Heart left ventricle (tissue), 16 donors: ENCODE results near the gene ITGA6. TPM values are rescaled to one million over a fixed set of nuclear protein-coding genes. Genes with fewer than 3 reads are reported as not detected.
A peak's percentile ranks its signal among the peaks of the same experiment; 100 is the strongest.

Experiments used
- ATAC-seq, 4 donors: fragments of 200-7000 bp; cut with Tn5 transposase; one replicate each; pipeline ENCODE4 v1.9.1; 2020 to 2022; ENCODE audit warnings: moderate library complexity in 4 of 4, mild to moderate bottlenecking in 3 of 4, moderate number of reproducible peaks in 1 of 4
- DNase-seq, 5 donors: peaks; one replicate each; pipeline ENCODE4 v3.0.0-alpha.2; 2020
- H3K27ac ChIP-seq, 12 donors: fragments of 200-600 bp; sonication (generic) in 4 of 12; one replicate each; pipeline versions ENCODE4 v1.5.0 to v1.8.0; 2016 to 2022; ENCODE audit warnings: mild to moderate bottlenecking in 2 of 12
- H3K27me3 ChIP-seq, 9 donors: fragments of 200-600 bp; sonication (generic) in 2 of 9; one replicate each; pipeline versions ENCODE4 v1.5.1 to v1.8.0; 2016 to 2022; ENCODE audit warnings: mild to moderate bottlenecking in 3 of 9
- H3K36me3 ChIP-seq, 9 donors: fragments of 200-600 bp; sonication (generic) in 2 of 9; one replicate each; pipeline versions ENCODE4 v1.5.0 to v1.8.0; 2018 to 2022; ENCODE audit warnings: mild to moderate bottlenecking in 2 of 9
- H3K4me1 ChIP-seq, 12 donors: fragments of 200-600 bp; sonication (generic) in 4 of 12; one replicate each; pipeline versions ENCODE4 v1.5.0 to v1.8.0; 2016 to 2022; ENCODE audit warnings: mild to moderate bottlenecking in 3 of 12
- H3K4me3 ChIP-seq, 12 donors: fragments of 200-600 bp; sonication (generic) in 4 of 12; one replicate each; pipeline versions ENCODE4 v1.5.0 to v1.8.0; 2017 to 2022; ENCODE audit warnings: mild to moderate bottlenecking in 9 of 12, moderate library complexity in 4 of 12
- H3K9me3 ChIP-seq, 12 donors: fragments of 200-600 bp; sonication (generic) in 4 of 12; one replicate each; pipeline versions ENCODE4 v1.5.0 to v1.8.0; 2016 to 2022; ENCODE audit warnings: mild to moderate bottlenecking in 1 of 12
- POLR2A ChIP-seq, 2 donors: fragments of 450-650 bp; IDR thresholded peaks; one replicate each; pipeline ENCODE4 v1.6.1; 2017; ENCODE audit warnings: antibody characterized with exemption in 2 of 2, mild to moderate bottlenecking in 2 of 2, moderate library complexity in 2 of 2
- WGBS, 4 donors: extraction: QIAGEN DNeasy Blood & Tissue Kit in 2 of 4; methylation state at CpG; one replicate each; pipeline versions ENCODE4 v1.1.5 to v1.1.7; 2013 to 2018; 5-methylcytosine and 5-hydroxymethylcytosine counted together
- intact Hi-C, 10 donors: fragments of 100-400 bp; cut with DNase I; formaldehyde crosslinking; loops; one replicate each; pipeline versions ENCODE4 v1.11.1 to v1.14.2; 2022
- polyA plus RNA-seq, 2 donors: library from polyadenylated mRNA; stranded (reverse); fragments of 200-250 nt; gene quantifications; one replicate each; pipeline ENCODE4 v1.2.3, GENCODE V29; 2013
- total RNA-seq, 9 donors: library from RNA; depleted of rRNA in 2 of 9; stranded (reverse); fragments of >200 nt in 2 of 9; fragmentation: NEBNext Ultra II Directional in 3 of 9; extraction: Animal tissue kit (Norgen Biotek cat#: 25700) in 3 of 9; gene quantifications; one replicate each; pipeline versions ENCODE4 v1.1.0 to v1.2.4, GENCODE V29; 2016 to 2023
- TF ChIP-seq, protein P1 (sequence below), 12 donors: fragments of 200-600 bp; sonication (generic) in 4 of 12; IDR thresholded peaks; one replicate each; pipeline versions ENCODE4 v1.5.0 to v1.8.0; 2018 to 2022; ENCODE audit warnings: antibody characterized with exemption in 12 of 12, mild to moderate bottlenecking in 5 of 12
- donor health status: ischemic (EF 13 %, LVEDD 7.1; RV severe dilation, severe dysfunction).
- donor health status: healthy with polysubstance abuse.
- donor health status: DM: no; HTN: yes; CAD: no.
- donor health status: DM: no; HTN: no; CAD: no.
- donor health status: ischemic (EF 25% LVEDD 6.9; RV normal size, moderate dysfunction).
- donor health status: ischemic (EF 25% LVEDD 5.7; RV mildly dilated, moderate dysfunction).
- donor health status: healthy.
- donor health status: DM: yes; HTN: yes; CAD: no.
- donor health status: ischemic (EF 35%, LVEDD 5.7; RV mildly dilated, moderate dysfunction).
- donor health status: nonischemic (EF 11% LVEDD 7.7; RV severe dilation, severe dysfunction).
- donor health status: DM: yes; HTN: yes; CAD: no.
- donor health status: PGD.
- donor health status: ischemic (EF 29% LVEDD 5.4; RV normal size, mild dysfunction).
- donor health status: nonischemic (EF 23%, LVEDD 6.1; RV moderate dilation, normal function).

Gene ITGA6
- total and polyA plus RNA-seq, 11 donors: 11.8 to 84.8 (median 50.6) TPM

DNA sequence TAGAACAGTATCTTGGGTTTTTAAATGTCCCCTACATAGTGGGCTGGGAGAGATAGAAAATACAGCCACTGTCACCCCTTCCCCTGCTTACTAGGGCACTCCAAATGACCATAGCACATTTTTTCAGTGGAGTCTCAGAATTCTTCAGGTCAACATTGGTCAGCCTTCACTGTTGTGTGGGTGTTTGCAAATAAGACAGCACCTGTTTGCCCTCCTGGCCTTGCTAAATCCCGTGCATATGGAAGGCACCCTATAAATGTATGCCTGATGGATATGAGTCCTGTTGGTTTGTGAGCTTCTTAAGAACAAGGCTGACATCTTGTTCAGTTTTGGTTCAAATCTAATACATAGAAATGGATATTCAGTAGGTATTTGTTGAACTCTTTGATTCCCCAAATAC is 12.5 kb downstream of the ITGA6 start:
- Histone ChIP-seq H3K36me3 (no peaks in the 10 kb centered on the region), H3K4me1 (peaks cover 0 to 79% (median 58%) of the 10 kb centered on the region in 12 donors), H3K9me3 (no peaks in the 10 kb centered on the region), H3K27me3 (no peaks in the 10 kb centered on the region), H3K4me3 (no peak overlapping the region), H3K27ac (peak overlapping the region in 1 of 12 donors; percentile 37)
- TF ChIP-seq, protein P1, sequence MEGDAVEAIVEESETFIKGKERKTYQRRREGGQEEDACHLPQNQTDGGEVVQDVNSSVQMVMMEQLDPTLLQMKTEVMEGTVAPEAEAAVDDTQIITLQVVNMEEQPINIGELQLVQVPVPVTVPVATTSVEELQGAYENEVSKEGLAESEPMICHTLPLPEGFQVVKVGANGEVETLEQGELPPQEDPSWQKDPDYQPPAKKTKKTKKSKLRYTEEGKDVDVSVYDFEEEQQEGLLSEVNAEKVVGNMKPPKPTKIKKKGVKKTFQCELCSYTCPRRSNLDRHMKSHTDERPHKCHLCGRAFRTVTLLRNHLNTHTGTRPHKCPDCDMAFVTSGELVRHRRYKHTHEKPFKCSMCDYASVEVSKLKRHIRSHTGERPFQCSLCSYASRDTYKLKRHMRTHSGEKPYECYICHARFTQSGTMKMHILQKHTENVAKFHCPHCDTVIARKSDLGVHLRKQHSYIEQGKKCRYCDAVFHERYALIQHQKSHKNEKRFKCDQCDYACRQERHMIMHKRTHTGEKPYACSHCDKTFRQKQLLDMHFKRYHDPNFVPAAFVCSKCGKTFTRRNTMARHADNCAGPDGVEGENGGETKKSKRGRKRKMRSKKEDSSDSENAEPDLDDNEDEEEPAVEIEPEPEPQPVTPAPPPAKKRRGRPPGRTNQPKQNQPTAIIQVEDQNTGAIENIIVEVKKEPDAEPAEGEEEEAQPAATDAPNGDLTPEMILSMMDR (IDR thresholded peaks at IDR 0.05): no peak
- no peak for TF ChIP-seq POLR2A (IDR thresholded peaks at IDR 0.05)
- ATAC-seq (no peak), DNase-seq (no peak)
- intact Hi-C loops: no loop called here
- 68 to 86% (median 71%) methylated on average over 1 of the region's 1 CpG for WGBS, 4 donors

DNA sequence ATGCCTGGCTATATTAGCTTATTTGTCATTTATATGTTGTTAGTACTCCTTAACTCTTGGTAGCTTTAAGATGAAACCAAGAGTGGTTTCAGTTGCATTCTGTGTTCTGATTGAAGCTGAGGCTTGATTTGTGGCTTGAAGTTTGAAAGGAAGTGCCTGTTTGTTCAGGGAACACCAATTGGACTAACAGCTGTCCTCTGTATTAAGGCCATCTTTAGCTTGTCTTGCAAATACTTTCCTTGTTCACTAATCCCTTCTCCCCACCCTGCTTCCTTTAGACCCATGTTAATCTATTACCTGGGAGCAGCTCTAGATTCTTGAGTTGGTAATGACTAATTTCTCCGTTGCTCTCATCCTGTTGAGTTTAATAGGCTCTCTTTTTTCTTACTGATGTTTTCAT is 13.4 kb downstream of the ITGA6 start:
- Histone ChIP-seq H3K9me3 (no peaks in the 10 kb centered on the region), H3K4me1 (peaks cover 0 to 74% (median 58%) of the 10 kb centered on the region in 12 donors), H3K4me3 (no peak overlapping the region), H3K27me3 (no peaks in the 10 kb centered on the region), H3K27ac (peak overlapping the region in 3 of 12 donors; percentile 2 to 32 (median 7)), H3K36me3 (no peaks in the 10 kb centered on the region)
- intact Hi-C loops: no loop called here
- TF ChIP-seq POLR2A (IDR thresholded peaks at IDR 0.05): no peak
- TF ChIP-seq, protein P1 (IDR thresholded peaks at IDR 0.05): no peak
- ATAC-seq (peak in 1 of 4 donors; percentile 25), DNase-seq (no peak)
- WGBS, 4 donors: 45 to 68% (median 56%) methylated on average over 1 of the region's 1 CpG

DNA sequence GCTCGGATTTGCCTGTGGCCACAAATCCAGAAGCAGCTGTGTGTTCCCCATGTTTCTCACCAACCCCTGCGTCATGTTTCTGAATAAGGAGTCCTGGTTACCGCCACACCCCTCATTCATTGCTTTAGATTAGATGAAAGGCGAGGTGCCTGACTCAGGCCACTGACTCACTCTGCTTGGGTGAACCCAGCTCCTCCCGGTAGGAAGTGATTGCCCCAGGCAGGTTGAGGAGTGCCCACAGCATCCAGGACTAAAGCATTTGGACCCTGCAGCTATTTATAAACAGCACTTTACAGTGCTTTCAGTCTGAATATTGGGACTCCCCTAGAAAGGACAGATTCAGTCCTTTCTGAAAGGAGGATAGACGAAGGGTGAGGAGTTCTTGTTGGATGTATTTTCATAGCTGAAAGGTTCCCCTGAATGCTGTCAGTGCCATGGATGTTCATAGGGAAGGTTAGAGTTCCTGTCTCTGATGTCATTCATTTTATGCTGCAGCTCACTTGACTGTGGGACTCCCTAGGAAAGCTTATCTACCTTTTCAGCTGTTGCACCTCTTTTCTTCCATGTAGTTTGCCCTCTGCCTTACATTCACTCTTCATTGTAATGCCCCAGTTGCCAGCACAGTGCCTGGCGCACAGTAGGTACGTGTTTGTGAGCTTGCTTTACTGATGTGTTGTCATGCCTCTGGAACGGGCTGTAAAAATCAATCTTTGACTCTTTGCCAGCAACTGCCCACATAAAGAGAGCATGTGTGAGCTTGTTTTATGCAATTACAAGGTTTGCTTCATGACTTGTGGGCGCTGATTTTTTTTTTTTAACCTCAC is 14.9 kb downstream of the ITGA6 start:
- H3K9me3 ChIP-seq: no peaks in the 10 kb centered on the region
- no peak overlapping the region for H3K4me3 ChIP-seq
- H3K27me3 ChIP-seq: no peaks in the 10 kb centered on the region
- TF ChIP-seq POLR2A (IDR thresholded peaks at IDR 0.05): no peak
- TF ChIP-seq, protein P1 (IDR thresholded peaks at IDR 0.05): no peak
- 54 to 64% (median 60%) methylated on average over 10 of the region's 10 CpGs for WGBS, 4 donors
- no peaks in the 10 kb centered on the region for H3K36me3 ChIP-seq
- H3K4me1 ChIP-seq: peaks cover 0 to 74% (median 56%) of the 10 kb centered on the region in 12 donors
- H3K27ac ChIP-seq: peak overlapping the region in 2 of 12 donors; percentile 10 to 32
- DNase-seq (peak in 1 of 5 donors; percentile 62), ATAC-seq (peak in 3 of 4 donors; percentile 78 to 84 (median 83))
- intact Hi-C loops: no loop called here

DNA sequence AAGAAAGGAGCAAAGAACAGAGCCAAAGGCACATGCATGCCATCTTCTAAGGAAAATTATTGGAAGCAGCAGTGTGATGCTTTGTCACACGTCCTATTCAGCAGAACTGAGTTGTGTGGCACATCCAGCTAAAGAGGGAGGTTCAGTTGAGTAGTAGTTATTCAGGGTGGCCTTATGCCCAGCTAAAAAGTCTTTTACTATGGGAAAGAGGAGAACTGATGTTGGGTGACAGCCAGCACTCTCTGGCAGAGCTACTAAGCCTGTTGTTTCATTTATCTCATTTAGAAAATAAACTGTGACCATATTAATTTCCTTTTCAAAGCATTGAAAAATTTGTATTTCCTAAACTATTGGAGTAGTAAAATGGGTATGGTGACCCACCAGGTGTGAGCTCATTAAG is 18.5 kb downstream of the ITGA6 start:
- Histone ChIP-seq H3K36me3 (no peaks in the 10 kb centered on the region), H3K4me1 (peaks cover 0 to 52% (median 28%) of the 10 kb centered on the region in 12 donors), H3K27me3 (no peaks in the 10 kb centered on the region), H3K4me3 (no peak overlapping the region), H3K9me3 (no peaks in the 10 kb centered on the region), H3K27ac (no peak overlapping the region)
- intact Hi-C loops: no loop called here
- DNase-seq (no peak), ATAC-seq (no peak)
- 25 to 47% (median 33%) methylated on average over 1 of the region's 1 CpG for WGBS, 4 donors
- TF ChIP-seq, protein P1 (IDR thresholded peaks at IDR 0.05): no peak
- no peak for TF ChIP-seq POLR2A (IDR thresholded peaks at IDR 0.05)
